NCI-H2196 treated with DMSO at 0.1 percent for 48 hours (cell line): ENCODE results near the gene SAMHD1.
"Not testable (repeated sequence)": the region's sequence is repeated elsewhere in the genome, so short reads cannot be mapped to it uniquely, and the experiment has no call there.

ENCODE experiments used
- DNase-seq: peaks from one replicate; lab custom pipeline; 2025; ENCODE audit not compliant: unreplicated experiment; lab: John Stamatoyannopoulos, UW

SAMHD1 gene

DNA sequence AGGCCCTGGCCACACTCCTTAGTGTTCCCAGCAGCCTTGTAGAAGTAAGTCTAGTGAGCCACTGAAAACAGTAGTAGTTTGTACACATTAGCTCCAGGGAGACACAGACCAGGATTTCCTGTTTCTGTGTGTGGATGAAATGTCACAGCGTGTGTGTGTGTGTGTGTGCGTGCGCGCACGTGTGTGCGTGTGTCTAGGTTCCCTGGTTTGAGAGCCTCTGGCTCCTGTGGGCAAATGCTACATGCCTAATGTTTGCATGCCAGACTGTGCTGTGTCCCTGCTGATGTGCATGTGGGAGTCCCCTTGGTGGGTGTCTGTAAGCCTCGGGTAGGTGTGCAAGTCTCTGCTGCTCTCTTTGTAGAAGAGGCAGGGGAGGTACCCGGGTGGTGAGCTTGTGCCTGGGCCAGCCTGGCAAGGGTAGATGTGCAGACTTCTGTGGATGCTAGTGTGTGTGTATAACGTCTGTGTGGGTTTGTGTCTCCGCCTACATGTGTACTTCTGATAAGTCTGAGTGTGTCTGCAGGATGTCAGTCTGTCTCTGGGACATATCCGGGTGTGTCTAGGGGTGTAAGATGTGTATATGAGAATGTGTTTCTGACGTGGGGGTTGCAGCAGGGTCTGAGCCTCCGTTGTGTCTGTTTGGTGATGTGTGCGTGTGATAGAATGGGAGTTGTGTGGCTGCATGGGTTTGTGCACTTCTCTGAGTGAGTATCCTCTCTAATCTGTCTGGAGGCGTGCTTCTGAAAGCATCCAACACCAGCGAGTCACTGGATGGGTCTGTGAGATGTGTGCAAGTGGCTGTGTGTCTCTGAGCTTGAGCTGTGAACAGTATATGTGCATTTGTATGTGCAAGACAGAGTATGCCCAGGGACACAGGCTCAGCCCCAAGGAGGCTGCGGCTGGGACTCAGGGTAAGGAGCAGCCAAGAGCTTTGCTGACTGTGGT lies 94.5 kb downstream of the SAMHD1 start:
- DNase-seq = no peak

DNA sequence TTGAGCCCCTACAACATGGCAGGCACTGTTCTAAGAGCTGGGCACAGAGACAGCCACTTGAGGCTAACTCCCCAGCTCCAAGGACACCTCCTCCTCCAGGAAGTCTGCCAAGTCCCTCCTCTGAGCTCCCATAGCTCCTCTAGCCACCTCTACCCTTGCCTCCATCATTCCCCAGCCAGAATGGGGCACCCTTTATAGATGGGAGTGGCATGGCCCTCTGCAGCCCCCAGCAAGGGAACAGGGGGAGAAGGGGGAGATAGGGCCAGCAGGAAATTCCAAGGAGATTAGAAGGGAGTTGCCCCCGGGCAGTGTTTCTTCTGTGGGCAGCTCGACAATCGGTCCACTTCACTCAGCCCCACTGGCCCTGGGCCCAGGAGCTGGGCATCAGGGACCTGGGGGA lies 95.3 kb downstream of the SAMHD1 start:
- DNase-seq = no peak

DNA sequence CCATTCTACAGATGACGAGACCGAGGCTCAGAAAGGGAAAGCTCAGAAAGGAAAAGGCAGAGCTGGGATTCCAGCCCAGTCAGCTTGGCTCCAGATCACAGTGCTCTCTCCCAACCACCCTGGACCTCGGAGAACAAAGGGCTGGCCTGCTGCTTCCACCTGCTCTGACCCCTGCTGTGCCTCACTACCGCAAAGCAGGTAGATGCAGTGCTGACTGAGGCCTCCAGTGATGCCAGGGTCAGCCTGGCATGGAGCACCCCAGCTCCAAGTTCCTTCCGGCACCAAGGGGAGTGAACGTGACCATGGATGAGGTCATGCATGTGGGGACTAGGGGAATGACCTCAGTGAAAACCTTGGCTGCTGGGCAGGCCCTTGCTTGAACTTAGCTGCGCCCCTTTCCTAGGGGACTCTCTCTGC lies 96.3 kb downstream of the SAMHD1 start:
- DNase-seq = no peak

DNA sequence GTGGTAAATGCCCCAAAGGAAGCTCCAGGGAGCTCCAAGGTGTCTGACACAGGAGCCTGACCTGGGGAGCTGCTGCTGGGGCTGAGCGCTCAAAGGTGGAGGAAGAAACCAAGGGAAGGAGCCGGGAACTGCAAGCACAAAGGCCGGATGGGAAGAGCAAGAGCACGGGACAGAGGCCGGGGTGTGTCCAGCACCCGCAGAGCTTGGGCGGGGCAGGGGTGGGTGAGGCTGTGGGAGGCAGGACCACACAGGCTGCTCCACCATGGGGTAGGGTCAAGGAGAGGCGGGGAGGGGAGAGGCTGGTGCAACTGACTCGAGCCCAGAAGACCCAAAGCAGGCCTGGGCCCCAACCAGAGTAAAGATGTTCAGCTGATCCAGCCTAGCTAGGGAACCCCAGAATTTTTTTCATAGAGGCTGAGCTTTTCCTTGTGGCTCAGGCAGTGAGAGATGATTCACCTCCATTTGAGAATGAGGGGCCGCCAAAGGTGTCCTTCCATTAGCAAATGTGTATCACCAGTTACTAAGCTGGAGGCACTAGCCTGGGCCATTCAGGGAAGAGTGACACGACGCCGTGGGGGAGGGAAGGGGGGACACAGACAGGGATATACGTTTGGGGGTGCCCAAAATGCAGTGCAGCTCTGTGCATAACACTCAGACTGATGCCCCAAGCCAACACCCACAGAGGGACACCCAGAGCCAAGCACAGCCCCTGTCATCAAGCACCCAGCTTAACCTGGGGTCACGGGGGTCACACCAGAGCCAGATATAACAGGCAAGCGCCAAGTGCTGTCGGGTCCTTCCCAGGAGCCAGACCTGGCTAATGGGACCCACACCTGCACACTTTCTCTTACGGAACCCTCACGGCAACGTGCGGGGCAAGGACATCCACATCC lies 96.9 kb downstream of the SAMHD1 start:
- no peak for DNase-seq

DNA sequence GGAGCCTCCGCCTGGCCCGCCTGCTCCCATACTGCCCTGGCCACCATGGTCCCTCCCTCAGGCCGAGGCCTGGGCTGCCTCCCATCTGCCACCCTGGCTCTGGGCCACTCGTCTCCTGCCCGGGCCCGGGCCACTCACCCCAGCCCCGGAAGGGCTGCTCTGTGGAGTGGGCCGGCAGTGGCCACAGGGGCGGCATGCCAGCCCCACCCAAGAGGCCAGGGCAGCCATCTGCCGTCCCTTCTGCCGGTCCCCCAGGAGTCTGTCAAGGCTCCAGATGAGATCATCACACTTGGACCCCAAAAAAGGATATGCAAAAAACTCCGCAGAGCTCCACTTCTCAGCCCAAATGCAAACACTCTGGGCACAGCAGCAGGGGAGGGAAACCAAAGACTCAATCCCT lies 99.3 kb downstream of the SAMHD1 start:
- DNase-seq = no peak

DNA sequence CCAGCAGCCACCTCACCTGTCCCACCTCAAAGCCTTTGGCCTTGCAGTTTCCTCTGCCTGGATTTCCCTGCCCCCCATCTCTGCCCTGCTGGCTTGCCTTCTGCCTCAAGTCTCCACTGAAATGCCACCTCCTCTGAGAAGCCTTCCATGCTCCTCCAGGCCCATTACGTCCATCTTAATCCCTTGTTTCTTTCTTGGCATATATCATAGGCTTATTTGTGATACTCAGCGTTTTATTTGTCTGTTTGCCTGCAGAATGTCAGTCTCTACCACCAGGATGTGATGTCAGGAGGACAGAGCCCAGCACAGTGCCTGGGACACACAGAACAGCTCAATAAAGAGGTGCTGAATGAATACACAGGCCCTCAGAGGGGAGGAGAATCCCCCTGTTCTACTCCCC lies 100.0 kb downstream of the SAMHD1 start:
- DNase-seq = no peak

DNA sequence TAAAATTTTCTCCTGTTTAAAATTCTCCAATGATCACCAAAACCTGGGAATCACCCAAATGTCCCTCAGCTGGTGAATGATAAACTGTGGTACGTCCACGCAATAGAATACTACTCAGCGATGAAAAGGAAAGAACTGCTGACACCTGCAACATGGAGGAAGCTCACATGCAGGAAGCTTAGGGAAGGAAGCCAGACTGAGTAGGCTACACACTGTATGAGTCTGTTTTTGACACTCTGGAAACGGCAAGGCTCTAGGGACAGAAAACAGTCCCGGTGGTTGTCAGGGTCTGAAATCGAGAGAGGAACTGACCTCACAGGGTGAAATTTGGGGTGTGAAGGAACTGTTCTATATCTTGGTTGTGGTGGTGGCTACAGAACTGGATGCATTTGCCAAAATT lies 100.7 kb downstream of the SAMHD1 start:
- DNase-seq = no peak

DNA sequence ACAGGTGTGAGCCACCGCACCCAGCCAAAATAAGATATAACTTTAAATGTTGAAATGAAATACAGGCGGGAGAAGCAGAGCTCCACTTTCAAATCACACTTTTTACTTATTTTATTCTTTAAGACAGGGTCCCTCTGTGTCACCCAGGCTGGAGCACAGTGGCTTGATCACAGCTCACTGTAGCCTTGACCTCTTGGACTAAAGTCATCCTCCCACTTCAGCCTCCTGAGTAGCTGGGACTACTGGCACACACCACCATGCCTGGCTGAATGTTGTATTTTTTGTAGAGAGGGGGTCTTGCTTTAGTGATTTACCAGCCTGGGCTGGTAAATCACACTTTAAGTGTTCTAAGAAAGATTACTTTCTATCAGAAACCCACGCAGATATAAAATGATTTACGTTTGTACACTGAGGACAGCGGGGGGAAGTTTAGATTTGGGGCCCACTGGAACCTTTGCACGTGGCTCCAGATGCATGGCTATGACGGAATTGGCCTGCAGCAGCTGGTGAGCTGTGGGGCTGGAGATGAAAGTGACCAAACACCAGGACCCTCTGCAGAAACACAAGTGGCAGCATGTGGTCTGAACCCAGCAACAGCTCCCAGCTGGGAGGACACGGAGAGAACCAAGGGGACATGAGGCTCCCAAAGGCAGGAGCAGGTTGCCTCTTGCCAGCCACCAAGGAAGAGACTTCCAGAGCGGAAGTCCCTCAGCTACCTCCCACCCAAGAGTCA lies 102.0 kb downstream of the SAMHD1 start:
- no peak for DNase-seq

DNA sequence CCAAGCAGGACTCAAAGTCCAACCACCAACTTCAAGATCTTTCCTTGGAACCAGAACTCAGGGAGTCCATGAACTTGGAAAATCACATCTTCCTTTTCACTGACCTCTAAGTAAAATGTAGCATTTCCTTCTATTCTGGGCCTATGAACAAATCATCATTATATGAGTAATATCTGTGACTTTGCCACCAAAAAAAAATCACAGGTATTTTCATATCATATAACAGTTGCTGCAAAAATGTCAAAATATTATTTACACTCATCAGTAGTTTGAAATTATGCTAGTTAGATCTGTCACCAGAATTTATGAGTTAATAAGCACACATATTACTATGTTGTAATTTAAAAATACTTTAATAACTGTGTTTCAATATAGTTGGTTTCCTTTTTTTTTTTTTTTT lies 102.8 kb downstream of the SAMHD1 start:
- no peak for DNase-seq

DNA sequence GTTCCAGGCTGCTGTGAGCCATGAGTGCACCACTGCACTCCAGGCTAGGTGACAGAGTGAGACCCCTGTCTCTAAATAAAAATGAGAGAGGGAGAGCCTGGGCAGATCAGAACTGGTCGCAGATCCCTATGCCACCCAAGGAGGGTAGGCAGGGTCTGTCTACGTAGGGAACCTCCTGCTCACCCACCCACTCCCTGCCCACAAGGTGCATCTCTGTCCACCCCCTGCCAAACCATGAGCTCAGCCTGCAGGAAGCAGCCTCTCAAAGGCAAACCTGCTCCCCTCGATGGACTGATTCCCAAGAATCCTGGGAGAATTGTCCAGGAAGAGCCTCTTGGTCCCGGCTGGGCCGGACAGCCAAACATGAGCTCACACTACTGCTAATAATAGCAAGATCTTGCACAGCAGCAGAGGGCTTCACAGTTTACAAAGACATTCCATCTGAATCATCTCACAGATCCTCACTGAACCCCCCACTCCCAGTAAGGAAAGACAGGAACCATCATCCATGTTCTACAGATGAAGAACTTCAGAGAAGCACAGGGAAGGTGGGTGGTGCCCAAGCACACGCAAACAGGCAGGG lies 103.3 kb downstream of the SAMHD1 start:
- no peak for DNase-seq

DNA sequence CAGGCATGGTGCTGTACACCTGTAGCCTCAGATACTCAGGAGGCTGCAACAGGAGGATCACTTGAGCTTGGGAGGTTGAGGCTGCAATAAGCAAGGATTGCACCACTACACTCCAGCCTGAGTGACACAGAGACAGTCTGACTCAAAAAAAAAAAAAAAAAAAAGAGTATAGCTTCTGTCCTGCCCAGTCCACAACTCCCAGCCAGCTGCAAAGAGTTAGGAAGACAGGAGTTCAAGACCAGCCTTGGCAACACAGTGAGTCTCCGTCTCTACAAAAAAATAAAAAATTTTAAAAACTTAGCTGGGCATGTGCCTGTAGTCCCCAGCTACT lies 103.8 kb downstream of the SAMHD1 start:
- no peak for DNase-seq

DNA sequence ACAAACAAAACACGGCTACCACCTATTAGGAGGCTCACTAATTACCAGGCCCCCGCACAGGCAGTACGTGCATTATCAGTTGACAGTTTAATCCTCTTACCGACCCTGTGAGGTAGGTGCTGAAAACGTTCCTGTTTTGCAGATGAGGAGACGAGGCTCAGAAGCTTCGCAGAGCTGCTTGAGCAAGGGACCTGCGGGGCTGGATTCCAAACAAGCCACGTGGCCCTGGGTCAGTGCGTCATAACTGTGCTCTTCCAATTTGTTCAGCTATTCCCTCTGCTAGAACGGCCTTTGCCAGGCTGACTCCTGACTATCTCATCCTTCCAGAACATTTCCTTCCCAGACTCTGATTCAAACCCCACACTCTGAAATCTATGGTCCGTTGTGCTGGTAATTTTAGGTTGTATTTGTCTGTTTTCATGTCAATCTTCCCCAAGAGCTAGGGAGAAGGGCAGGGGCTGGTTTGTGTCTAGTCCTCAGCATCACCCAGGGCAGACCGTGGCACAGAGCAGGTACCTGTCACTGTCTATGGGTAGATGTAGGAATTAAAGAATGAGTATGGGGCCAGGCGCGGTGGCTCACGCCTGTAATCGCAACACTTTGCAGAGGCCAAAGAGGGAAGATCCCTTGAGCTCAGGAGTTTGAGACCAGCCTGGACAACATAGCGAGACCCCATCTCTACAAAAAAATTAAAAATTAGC lies 104.3 kb downstream of the SAMHD1 start:
- no peak for DNase-seq

DNA sequence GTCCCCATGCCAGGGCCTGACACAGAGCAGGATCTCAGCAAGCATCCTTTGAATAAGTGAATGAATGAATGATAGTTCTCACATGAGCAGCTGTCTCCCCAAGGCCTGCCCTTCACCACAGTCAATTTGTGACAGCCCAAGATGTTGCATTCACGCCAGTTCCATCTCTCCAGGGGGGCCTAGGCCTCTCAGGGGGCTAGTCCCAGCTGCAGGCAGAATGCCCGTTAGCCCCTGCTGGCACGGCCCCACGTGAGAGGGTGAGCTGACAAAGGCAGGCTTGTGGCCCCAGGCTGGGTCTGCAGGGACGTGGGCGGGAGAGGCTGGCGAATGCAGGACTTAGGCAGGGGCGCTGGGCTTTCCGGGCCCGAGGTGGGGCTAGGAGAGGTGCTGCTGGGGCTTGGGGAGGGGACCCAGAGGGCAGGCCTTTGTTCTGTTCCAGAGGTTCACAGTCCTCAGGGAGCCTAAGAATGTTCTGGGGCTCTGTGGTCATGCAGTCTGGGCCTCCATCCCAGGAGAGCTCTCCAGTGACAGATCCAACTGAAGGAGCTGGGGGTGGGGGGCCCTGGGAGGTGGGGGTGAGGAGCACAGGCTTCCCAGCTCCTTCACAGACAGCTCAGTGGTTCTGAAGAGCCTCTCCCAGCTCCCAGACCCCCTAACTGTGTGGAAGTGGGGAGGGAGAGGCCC lies 106.1 kb downstream of the SAMHD1 start:
- DNase-seq = no peak

DNA sequence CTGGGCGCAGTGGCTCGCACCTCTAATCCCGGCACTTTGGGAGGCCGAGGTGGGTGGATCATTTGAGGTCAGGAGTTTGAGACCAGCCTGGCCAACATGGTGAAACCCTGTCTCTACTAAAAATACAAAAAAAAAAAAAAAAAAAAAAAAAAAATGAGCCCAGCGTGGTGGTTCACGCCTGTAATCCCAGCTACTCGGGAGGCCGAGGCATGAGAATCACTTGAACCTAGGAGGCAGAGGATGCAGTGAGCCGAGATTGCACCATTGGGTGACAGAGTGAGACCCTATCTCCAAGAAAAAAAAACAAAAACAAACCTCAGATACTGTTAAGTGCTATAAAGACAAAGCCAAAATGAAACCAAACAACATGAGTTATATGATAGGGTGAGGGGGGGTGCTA lies 110.5 kb downstream of the SAMHD1 start:
- DNase-seq = not testable (repeated sequence)
